Loucy (cell line): Measurements from ENCODE around the gene MICAL3.

ENCODE experiments used
- H2AFZ ChIP-seq: fragments of 200-600 bp; sonication (generic); 2 replicates; pipeline ENCODE4 v1.6.0; 2016; ENCODE audit warnings: antibody characterized with exemption, mild to moderate bottlenecking, low read length, moderate library complexity
- H3F3A ChIP-seq: fragments of 200-600 bp; 2 replicates; pipeline ENCODE4 v1.6.0; 2016; ENCODE audit warnings: antibody characterized with exemption, low read depth, mild to moderate bottlenecking
- H3K27me3 ChIP-seq: fragments of 200-600 bp; sonication (generic); 2 replicates; pipeline ENCODE4 v1.6.1; 2014; ENCODE audit warnings: low read length, mild to moderate bottlenecking; ENCODE audit not compliant: insufficient read depth, poor library complexity, severe bottlenecking
- H3K36me3 ChIP-seq: fragments of 200-600 bp; sonication (generic); 2 replicates; pipeline ENCODE4 v1.6.1; 2016; ENCODE audit warnings: low read length; ENCODE audit not compliant: insufficient read depth
- H3K4me1 ChIP-seq: fragments of 200-600 bp; sonication (generic); 2 replicates; pipeline ENCODE4 v1.5.1; 2014; ENCODE audit warnings: low read length, mild to moderate bottlenecking; ENCODE audit not compliant: insufficient read depth, poor library complexity, severe bottlenecking
- H3K4me2 ChIP-seq: fragments of 200-600 bp; sonication (generic); 2 replicates; pipeline ENCODE4 v1.6.0; 2014; ENCODE audit warnings: antibody characterized with exemption, low read length, low read depth, mild to moderate bottlenecking; ENCODE audit not compliant: poor library complexity, severe bottlenecking
- H3K4me3 ChIP-seq: fragments of 200-600 bp; sonication (generic); 2 replicates; pipeline ENCODE4 v1.5.1; 2014; ENCODE audit warnings: low read length, mild to moderate bottlenecking, mixed read lengths; ENCODE audit not compliant: poor library complexity, severe bottlenecking
- H3K79me2 ChIP-seq: fragments of 200-600 bp; sonication (generic); 2 replicates; pipeline ENCODE4 v1.6.1; 2014; ENCODE audit warnings: low read length; ENCODE audit not compliant: insufficient read depth
- H3K9ac ChIP-seq: fragments of 200-600 bp; sonication (generic); 2 replicates; pipeline ENCODE4 v1.6.0; 2014; ENCODE audit warnings: mild to moderate bottlenecking, low read depth, low read length, moderate library complexity; ENCODE audit not compliant: poor library complexity, severe bottlenecking
- H3K9me2 ChIP-seq: fragments of 200-600 bp; sonication (generic); replicated peaks from 2 replicates; pipeline ENCODE4 v1.6.1; 2016; ENCODE audit warnings: low read depth, low read length, mixed read lengths
- H3K9me3 ChIP-seq: fragments of 200-600 bp; sonication (generic); 2 replicates; pipeline ENCODE4 v1.6.1; 2014; ENCODE audit warnings: mild to moderate bottlenecking, antibody characterized with exemption, low read length, low read depth; ENCODE audit not compliant: insufficient read depth
- H4K20me1 ChIP-seq: fragments of 200-600 bp; sonication (generic); 2 replicates; pipeline ENCODE4 v1.6.0; 2014; ENCODE audit warnings: antibody characterized with exemption, low read length, mild to moderate bottlenecking; ENCODE audit not compliant: insufficient read depth, poor library complexity, severe bottlenecking
- EZH2phosphoT487 ChIP-seq: fragments of 200-600 bp; IDR thresholded peaks from 2 replicates; pipeline ENCODE4 v1.6.1; 2018; ENCODE audit warnings: antibody characterized with exemption, mild to moderate bottlenecking, moderate library complexity, borderline replicate concordance
- TF ChIP-seq, protein P1 (sequence below): fragments of 200-600 bp; sonication (generic); conservative IDR thresholded peaks from 2 replicates; pipeline ENCODE4 v1.5.1; 2014; ENCODE audit warnings: mild to moderate bottlenecking, antibody characterized with exemption, low read length

Gene MICAL3

DNA sequence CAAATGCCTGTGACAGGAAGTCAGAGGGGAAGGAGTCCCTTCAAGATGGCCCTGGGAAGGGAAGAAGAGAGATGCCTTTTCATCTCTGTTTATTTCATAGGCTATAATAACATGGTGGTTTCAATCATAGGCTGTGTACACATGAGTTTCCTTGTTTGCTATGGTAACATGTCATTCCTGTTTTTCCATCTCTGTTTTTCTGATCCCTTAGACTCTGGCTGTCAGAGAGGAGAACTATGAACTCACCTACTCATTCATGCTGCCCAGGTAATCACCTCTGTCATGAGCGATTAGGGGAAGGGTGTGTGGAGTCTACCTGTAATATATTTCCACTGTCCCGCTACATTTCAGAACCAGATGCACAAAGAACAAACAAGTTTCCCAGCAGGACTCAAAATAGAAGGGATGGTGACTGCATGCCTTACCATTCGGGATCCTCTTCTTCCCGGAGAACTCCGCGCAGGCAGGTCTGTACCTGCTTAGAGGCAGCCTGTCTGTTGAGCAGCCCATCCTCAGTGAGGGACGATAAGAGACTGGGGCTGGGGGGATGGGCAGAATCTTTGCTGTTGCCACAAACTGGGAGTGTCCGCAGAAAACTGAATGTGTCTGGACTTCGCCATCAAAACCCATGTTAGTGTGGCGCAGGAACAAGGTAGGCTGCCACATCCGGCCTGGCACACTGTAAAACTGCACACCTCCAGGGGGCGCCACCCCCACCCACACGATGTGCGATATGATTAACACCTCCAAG, 46.4 kb upstream of the MICAL3 start:
- H3K79me2 ChIP-seq, result no peaks in the 10 kb centered on the region
- no peaks in the 10 kb centered on the region for H3K36me3 ChIP-seq
- TF ChIP-seq EZH2phosphoT487, result no peak
- TF ChIP-seq, protein P1, sequence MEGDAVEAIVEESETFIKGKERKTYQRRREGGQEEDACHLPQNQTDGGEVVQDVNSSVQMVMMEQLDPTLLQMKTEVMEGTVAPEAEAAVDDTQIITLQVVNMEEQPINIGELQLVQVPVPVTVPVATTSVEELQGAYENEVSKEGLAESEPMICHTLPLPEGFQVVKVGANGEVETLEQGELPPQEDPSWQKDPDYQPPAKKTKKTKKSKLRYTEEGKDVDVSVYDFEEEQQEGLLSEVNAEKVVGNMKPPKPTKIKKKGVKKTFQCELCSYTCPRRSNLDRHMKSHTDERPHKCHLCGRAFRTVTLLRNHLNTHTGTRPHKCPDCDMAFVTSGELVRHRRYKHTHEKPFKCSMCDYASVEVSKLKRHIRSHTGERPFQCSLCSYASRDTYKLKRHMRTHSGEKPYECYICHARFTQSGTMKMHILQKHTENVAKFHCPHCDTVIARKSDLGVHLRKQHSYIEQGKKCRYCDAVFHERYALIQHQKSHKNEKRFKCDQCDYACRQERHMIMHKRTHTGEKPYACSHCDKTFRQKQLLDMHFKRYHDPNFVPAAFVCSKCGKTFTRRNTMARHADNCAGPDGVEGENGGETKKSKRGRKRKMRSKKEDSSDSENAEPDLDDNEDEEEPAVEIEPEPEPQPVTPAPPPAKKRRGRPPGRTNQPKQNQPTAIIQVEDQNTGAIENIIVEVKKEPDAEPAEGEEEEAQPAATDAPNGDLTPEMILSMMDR, result peak; percentile 51
- no peak overlapping the region for H3K4me3 ChIP-seq
- no peak overlapping the region for H2AFZ ChIP-seq
- H3K9ac ChIP-seq, result no peak overlapping the region
- no peak overlapping the region for H3K4me2 ChIP-seq
- H3K9me3 ChIP-seq, result no peaks in the 10 kb centered on the region
- no peaks in the 10 kb centered on the region for H3K9me2 ChIP-seq
- no peaks in the 10 kb centered on the region for H3F3A ChIP-seq
- no peaks in the 10 kb centered on the region for H4K20me1 ChIP-seq
- H3K27me3 ChIP-seq, result no peaks in the 10 kb centered on the region
- H3K4me1 ChIP-seq, result no peaks in the 10 kb centered on the region

DNA sequence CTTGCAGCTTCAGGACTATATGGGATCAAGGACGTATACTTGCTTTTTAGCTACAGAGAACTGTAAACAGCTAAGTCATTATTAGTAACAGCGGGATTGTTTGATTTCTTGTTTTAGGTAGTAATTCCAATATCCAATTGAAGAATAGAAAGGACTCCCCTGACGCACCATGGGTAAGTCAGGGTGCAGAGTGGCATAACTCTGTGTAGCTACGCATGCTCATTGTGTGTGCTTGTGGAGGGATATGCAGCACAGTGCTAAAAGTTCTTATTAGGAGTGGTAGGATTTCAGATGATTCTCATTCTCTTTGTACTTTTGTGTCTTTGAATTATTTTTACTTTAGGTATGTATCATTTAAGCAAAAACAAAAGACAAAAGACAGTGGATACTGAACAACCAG, 45.7 kb upstream of the MICAL3 start:
- H3F3A ChIP-seq, result no peaks in the 10 kb centered on the region
- no peaks in the 10 kb centered on the region for H3K36me3 ChIP-seq
- no peaks in the 10 kb centered on the region for H3K79me2 ChIP-seq
- no peak overlapping the region for H2AFZ ChIP-seq
- no peaks in the 10 kb centered on the region for H3K9me2 ChIP-seq
- TF ChIP-seq EZH2phosphoT487, result no peak
- TF ChIP-seq, protein P1, result no peak
- no peaks in the 10 kb centered on the region for H3K27me3 ChIP-seq
- H3K9ac ChIP-seq, result no peak overlapping the region
- H3K4me1 ChIP-seq, result no peaks in the 10 kb centered on the region
- H3K4me3 ChIP-seq, result no peak overlapping the region
- H3K4me2 ChIP-seq, result no peak overlapping the region
- no peaks in the 10 kb centered on the region for H3K9me3 ChIP-seq
- no peaks in the 10 kb centered on the region for H4K20me1 ChIP-seq

DNA sequence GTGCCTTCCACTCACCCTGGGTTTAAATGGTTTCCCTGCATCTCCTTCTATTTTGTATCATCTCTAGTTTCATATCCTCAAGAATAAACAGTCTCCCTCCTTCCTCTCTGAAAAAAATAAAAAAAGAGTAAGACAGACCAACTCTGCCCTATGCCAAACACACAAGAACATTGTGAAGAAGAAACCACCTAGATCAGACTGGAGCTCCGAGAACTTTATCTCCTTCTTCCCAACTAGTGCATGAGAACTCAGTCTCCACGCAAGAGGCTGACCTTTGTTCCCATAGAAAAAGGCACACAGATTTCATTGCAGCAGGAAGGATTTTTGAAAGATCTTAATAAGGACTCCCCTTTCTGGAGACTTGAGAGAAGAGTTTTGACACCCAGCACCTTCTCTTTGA, 44.7 kb upstream of the MICAL3 start:
- H3K79me2 ChIP-seq, result no peaks in the 10 kb centered on the region
- H3K4me2 ChIP-seq, result no peak overlapping the region
- H3K9ac ChIP-seq, result no peak overlapping the region
- no peaks in the 10 kb centered on the region for H3K27me3 ChIP-seq
- H2AFZ ChIP-seq, result no peak overlapping the region
- no peak for TF ChIP-seq EZH2phosphoT487
- TF ChIP-seq, protein P1, result no peak
- H3K9me2 ChIP-seq, result no peaks in the 10 kb centered on the region
- no peaks in the 10 kb centered on the region for H3K36me3 ChIP-seq
- no peaks in the 10 kb centered on the region for H3F3A ChIP-seq
- H3K4me3 ChIP-seq, result no peak overlapping the region
- no peaks in the 10 kb centered on the region for H4K20me1 ChIP-seq
- no peaks in the 10 kb centered on the region for H3K9me3 ChIP-seq
- no peaks in the 10 kb centered on the region for H3K4me1 ChIP-seq
